OCI-LY7 (cell line): ENCODE measurements around the gene DCD. TPM values are rescaled to one million over a fixed set of nuclear protein-coding genes. Genes with fewer than 3 reads are reported as not detected.
"Not testable (repeated sequence)": the region's sequence is repeated elsewhere in the genome, so short reads cannot be mapped to it uniquely, and the experiment has no call there.

Experiments
- BruUV-seq: library from RNA; stranded (reverse); fragments of 400-500 nt; replicated peaks from 2 replicates; lab custom pipeline; 2021; lab: Mats Ljungman, UMichigan
- CTCF ChIA-PET: fragments of 300-600 bp; sonication (Branson Sonifier 250); formaldehyde crosslinking; loops from one replicate; lab custom pipeline; 2022; ENCODE audit warnings: antibody characterized with exemption; ENCODE audit not compliant: unreplicated experiment; lab: Charles Lee
- POLR2A ChIA-PET: fragments of 300-600 bp; sonication (Branson Sonifier 250); formaldehyde crosslinking; loops from one replicate; lab custom pipeline; 2022; ENCODE audit warnings: antibody characterized with exemption; lab: Charles Lee
- DNase-seq: peaks from one replicate; pipeline ENCODE4 v3.0.0-alpha.2; 2015; ENCODE audit warnings: low spot score
- H2AFZ ChIP-seq: fragments of 200-600 bp; sonication (generic), shearing (Covaris generic); 2 replicates; pipeline ENCODE4 v1.6.1; 2014; ENCODE audit warnings: mild to moderate bottlenecking, antibody characterized with exemption, low read length, moderate library complexity
- H3K27ac ChIP-seq: fragments of 200-600 bp; sonication (generic); 2 replicates; pipeline ENCODE4 v1.5.1; 2014; ENCODE audit warnings: mixed run types, low read depth, mild to moderate bottlenecking, moderate library complexity, low read length, inconsistent platforms; ENCODE audit not compliant: poor library complexity, severe bottlenecking
- H3K36me3 ChIP-seq: fragments of 200-600 bp; sonication (generic); 2 replicates; pipeline ENCODE4 v1.6.1; 2014; ENCODE audit warnings: mild to moderate bottlenecking, antibody characterized with exemption, low read length, moderate library complexity, mixed read lengths; ENCODE audit not compliant: insufficient read depth
- H3K4me1 ChIP-seq: fragments of 200-600 bp; sonication (generic); 2 replicates; pipeline ENCODE4 v1.5.1; 2014; ENCODE audit warnings: mild to moderate bottlenecking, low read length; ENCODE audit not compliant: insufficient read depth, poor library complexity, severe bottlenecking
- H3K4me2 ChIP-seq: fragments of 200-600 bp; sonication (generic); 2 replicates; pipeline ENCODE4 v1.6.1; 2014; ENCODE audit warnings: mild to moderate bottlenecking, low read length
- H3K4me3 ChIP-seq: fragments of 200-600 bp; sonication (generic); 2 replicates; pipeline ENCODE4 v1.5.1; 2014; ENCODE audit warnings: mild to moderate bottlenecking, low read depth, low read length; ENCODE audit not compliant: poor library complexity, severe bottlenecking
- H3K79me2 ChIP-seq: fragments of 200-600 bp; sonication (generic); 2 replicates; pipeline ENCODE4 v1.6.1; 2016; ENCODE audit warnings: low read depth, mild to moderate bottlenecking, low read length, moderate library complexity, mixed read lengths; ENCODE audit not compliant: insufficient read depth
- H3K9me2 ChIP-seq: fragments of 200-600 bp; sonication (generic); 2 replicates; pipeline ENCODE4 v1.6.1; 2016; ENCODE audit warnings: mild to moderate bottlenecking, low read length, mixed read lengths; ENCODE audit not compliant: insufficient read depth
- H3K9me3 ChIP-seq: fragments of 200-600 bp; sonication (generic); 2 replicates; pipeline ENCODE4 v1.6.1; 2014; ENCODE audit warnings: mild to moderate bottlenecking, mixed run types, low read length, mixed read lengths
- H4K20me1 ChIP-seq: fragments of 200-600 bp; sonication (generic); 2 replicates; pipeline ENCODE4 v1.6.1; 2014; ENCODE audit warnings: mild to moderate bottlenecking, antibody characterized with exemption, low read length, moderate library complexity, mixed read lengths; ENCODE audit not compliant: insufficient read depth
- EZH2phosphoT487 ChIP-seq: fragments of 200-600 bp; sonication (generic); IDR thresholded peaks from 2 replicates; pipeline ENCODE4 v1.6.1; 2018; ENCODE audit warnings: low read depth, borderline replicate concordance, mild to moderate bottlenecking, mixed run types, antibody characterized with exemption, low read length, moderate library complexity, mixed read lengths
- intact Hi-C: fragments of 100-400 bp; cut with micrococcal nuclease; formaldehyde crosslinking; loops from one replicate; pipeline ENCODE4 v1.10.0; 2022; ENCODE audit not compliant: unreplicated experiment
- total RNA-seq, 2 experiments: library from RNA; depleted of rRNA in 1 of 2; stranded (reverse); fragments of >200 nt in 1 of 2; shearing (Covaris generic) in 1 of 2; gene quantifications; 2 replicates each; pipeline ENCODE4 v1.2.3, GENCODE V29; 2014 to 2022
- TF ChIP-seq, protein P1 (sequence below): fragments of 200-600 bp; sonication (generic); conservative IDR thresholded peaks from 2 replicates; pipeline ENCODE4 v1.5.1; 2014; ENCODE audit warnings: mild to moderate bottlenecking, antibody characterized with exemption, low read length, moderate library complexity, mixed read lengths

DCD gene
- total RNA-seq, 2 experiments from 2014 or later = not detected

DNA sequence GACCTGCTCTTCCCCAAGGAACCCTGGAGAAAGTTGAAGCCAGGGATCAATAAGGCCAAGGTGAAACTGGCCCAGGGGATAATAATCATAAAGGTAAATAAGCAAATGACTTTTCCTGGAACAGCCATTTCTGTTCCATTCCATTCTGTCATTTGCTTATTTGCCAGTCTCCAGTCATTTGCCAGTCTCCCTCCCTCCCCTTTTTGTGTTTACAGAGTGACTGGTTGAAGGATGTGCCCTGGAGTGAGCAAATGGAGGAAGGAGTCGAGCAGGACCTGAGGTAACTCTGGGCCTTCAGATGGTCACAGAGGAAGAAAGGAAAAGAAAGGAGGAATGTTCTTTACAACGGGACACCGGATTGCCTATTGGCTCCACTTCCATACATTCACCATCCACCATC is 17.8 kb upstream of the DCD start:
- ChIA-PET POLR2A (no interaction called here), CTCF (no interaction called here)
- H3K4me3 ChIP-seq = no peak overlapping the region
- intact Hi-C loops = no loop called here
- H2AFZ ChIP-seq = no peak overlapping the region
- BruUV-seq = no TSS peak
- DNase-seq = no peak
- no peaks in the 10 kb centered on the region for H3K4me1 ChIP-seq
- H3K4me2 ChIP-seq = no peak overlapping the region
- no peak for TF ChIP-seq EZH2phosphoT487
- TF ChIP-seq, protein P1, sequence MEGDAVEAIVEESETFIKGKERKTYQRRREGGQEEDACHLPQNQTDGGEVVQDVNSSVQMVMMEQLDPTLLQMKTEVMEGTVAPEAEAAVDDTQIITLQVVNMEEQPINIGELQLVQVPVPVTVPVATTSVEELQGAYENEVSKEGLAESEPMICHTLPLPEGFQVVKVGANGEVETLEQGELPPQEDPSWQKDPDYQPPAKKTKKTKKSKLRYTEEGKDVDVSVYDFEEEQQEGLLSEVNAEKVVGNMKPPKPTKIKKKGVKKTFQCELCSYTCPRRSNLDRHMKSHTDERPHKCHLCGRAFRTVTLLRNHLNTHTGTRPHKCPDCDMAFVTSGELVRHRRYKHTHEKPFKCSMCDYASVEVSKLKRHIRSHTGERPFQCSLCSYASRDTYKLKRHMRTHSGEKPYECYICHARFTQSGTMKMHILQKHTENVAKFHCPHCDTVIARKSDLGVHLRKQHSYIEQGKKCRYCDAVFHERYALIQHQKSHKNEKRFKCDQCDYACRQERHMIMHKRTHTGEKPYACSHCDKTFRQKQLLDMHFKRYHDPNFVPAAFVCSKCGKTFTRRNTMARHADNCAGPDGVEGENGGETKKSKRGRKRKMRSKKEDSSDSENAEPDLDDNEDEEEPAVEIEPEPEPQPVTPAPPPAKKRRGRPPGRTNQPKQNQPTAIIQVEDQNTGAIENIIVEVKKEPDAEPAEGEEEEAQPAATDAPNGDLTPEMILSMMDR = no peak
- no peaks in the 10 kb centered on the region for H3K9me2 ChIP-seq
- no peaks in the 10 kb centered on the region for H4K20me1 ChIP-seq
- no peaks in the 10 kb centered on the region for H3K9me3 ChIP-seq
- no peaks in the 10 kb centered on the region for H3K36me3 ChIP-seq
- H3K79me2 ChIP-seq = no peaks in the 10 kb centered on the region
- no peak overlapping the region for H3K27ac ChIP-seq

DNA sequence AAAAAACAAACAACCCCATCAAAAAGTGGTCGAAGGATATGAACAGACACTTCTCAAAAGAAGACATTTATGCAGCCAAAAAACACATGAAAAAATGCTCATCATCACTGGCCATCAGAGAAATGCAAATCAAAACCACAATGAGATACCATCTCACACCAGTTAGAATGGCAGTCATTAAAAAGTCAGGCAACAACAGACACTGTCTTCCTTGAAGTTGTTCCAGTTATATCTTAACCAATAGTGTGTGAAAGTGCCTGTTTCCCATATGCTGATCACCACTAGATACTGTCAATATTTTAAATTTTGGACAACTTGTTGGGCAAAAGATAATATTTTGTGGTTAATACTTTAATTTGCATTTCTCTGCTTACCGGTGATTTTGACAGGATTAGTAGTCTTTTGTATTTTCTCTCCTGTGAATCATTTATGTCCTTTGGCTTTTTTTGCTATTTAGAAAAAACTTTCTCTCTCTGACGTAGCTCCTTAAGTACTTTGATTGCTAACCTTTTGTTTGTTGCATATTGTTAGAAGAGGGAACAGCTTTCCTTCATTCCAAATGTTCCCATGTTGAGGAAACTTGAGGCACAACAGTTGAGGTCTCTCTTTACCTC is 17.0 kb upstream of the DCD start:
- H3K27ac ChIP-seq, H3K9me2 ChIP-seq, BruUV-seq, H3K4me2 ChIP-seq, H3K36me3 ChIP-seq, H3K4me3 ChIP-seq, H3K4me1 ChIP-seq, H4K20me1 ChIP-seq, H3K79me2 ChIP-seq, H3K9me3 ChIP-seq, POLR2A ChIA-PET, DNase-seq, H2AFZ ChIP-seq, intact Hi-C loops: not testable (repeated sequence)
- CTCF ChIA-PET = interaction anchor here (0.6 kb wide), 1 partner anchor 8 kb away, joined by 3 read pairs; no protein-coding TSS in a partner anchor

DNA sequence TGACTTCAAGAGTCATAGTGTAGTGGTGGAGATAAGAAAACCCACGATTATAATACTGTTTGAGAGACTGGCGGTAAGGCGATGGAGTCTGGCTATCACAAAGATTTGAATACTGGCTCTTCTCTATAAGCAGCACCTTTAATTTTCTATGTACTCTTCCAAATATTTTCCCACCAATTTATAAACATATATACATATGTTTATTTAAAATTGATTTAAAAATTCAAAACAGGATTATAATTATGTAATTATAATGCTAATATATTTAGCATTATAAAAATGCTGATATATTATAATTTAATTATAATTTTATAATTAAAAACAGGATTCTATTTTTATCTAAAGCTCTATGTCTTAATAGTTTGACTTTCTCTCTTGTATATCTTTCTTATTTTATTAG is 15.4 kb upstream of the DCD start:
- no peak for TF ChIP-seq EZH2phosphoT487
- TF ChIP-seq, protein P1 = no peak
- no peak overlapping the region for H3K27ac ChIP-seq
- H3K79me2 ChIP-seq = no peaks in the 10 kb centered on the region
- CTCF ChIA-PET = no interaction called here
- H3K9me2 ChIP-seq = no peaks in the 10 kb centered on the region
- no peak for DNase-seq
- intact Hi-C loops = no loop called here
- BruUV-seq = no TSS peak
- H3K4me1 ChIP-seq = no peaks in the 10 kb centered on the region
- H3K36me3 ChIP-seq = no peaks in the 10 kb centered on the region
- no peaks in the 10 kb centered on the region for H4K20me1 ChIP-seq
- POLR2A ChIA-PET = interaction anchor here (0.7 to 1.0 kb wide), 3 partner anchors 28 to 461 kb away, joined by 3 to 6 read pairs (median 3); no protein-coding TSS in a partner anchor
- H3K9me3 ChIP-seq = no peaks in the 10 kb centered on the region
- H2AFZ ChIP-seq = no peak overlapping the region
- H3K4me3 ChIP-seq = no peak overlapping the region
- no peak overlapping the region for H3K4me2 ChIP-seq
